A673 (cell line): ENCODE results near the gene ODR4. TPM values are rescaled to one million over a fixed set of nuclear protein-coding genes. Genes with fewer than 3 reads are reported as not detected.

Source experiments
- BruUV-seq: library from RNA; stranded (reverse); fragments of 400-500 nt; replicated peaks from 2 replicates; lab custom pipeline; 2021; lab: Mats Ljungman, UMichigan
- CTCF ChIA-PET: fragments of 300-600 bp; sonication (Branson Sonifier 250); formaldehyde crosslinking; loops from one replicate; lab custom pipeline; 2022; ENCODE audit warnings: antibody characterized with exemption; lab: Charles Lee
- POLR2A ChIA-PET: fragments of 300-600 bp; sonication (Branson Sonifier 250); formaldehyde crosslinking; loops from one replicate; lab custom pipeline; 2022; ENCODE audit warnings: antibody characterized with exemption; ENCODE audit not compliant: low non-redundant PET; lab: Charles Lee
- DNase-seq: peaks from one replicate; pipeline ENCODE4 v3.0.0-alpha.2; 2015; ENCODE audit warnings: low spot score
- H3K27ac ChIP-seq: fragments of 200-600 bp; sonication (generic); 2 replicates; pipeline ENCODE4 v1.5.1; 2016; ENCODE audit warnings: mixed run types, low read depth, mild to moderate bottlenecking, mixed read lengths, antibody characterized with exemption, low read length; ENCODE audit not compliant: poor library complexity, severe bottlenecking
- H3K27me3 ChIP-seq: fragments of 200-600 bp; sonication (generic); replicated peaks from 2 replicates; pipeline ENCODE4 v1.6.1; 2017; ENCODE audit warnings: mixed run types, low read depth, mild to moderate bottlenecking, mixed read lengths, antibody characterized with exemption, low read length; ENCODE audit not compliant: insufficient read depth, poor library complexity
- H3K36me3 ChIP-seq: fragments of 200-600 bp; sonication (generic); 2 replicates; pipeline ENCODE4 v1.6.1; 2016; ENCODE audit warnings: mixed run types, mild to moderate bottlenecking, mixed read lengths, antibody characterized with exemption, low read length; ENCODE audit not compliant: insufficient read depth, poor library complexity, severe bottlenecking
- H3K4me1 ChIP-seq: fragments of 200-600 bp; sonication (generic); 2 replicates; pipeline ENCODE4 v1.6.1; 2017; ENCODE audit warnings: mixed run types, mild to moderate bottlenecking, mixed read lengths, antibody characterized with exemption, low read length; ENCODE audit not compliant: insufficient read depth, poor library complexity, severe bottlenecking
- H3K4me3 ChIP-seq: fragments of 200-600 bp; sonication (generic); 2 replicates; pipeline ENCODE4 v1.5.1; 2016; ENCODE audit warnings: low read depth, mixed run types, mild to moderate bottlenecking, mixed read lengths, low read length; ENCODE audit not compliant: poor library complexity, severe bottlenecking
- H3K9me3 ChIP-seq: fragments of 200-600 bp; sonication (generic); 2 replicates; pipeline ENCODE4 v1.6.1; 2016; ENCODE audit warnings: mixed run types, low read depth, mild to moderate bottlenecking, mixed read lengths, antibody characterized with exemption, low read length; ENCODE audit not compliant: poor library complexity, severe bottlenecking
- CTCF ChIP-seq: fragments of 300-800, 200-600 bp; sonication (generic); conservative IDR thresholded peaks from 2 replicates; pipeline ENCODE4 v1.5.1; 2017; ENCODE audit warnings: low read depth, mild to moderate bottlenecking, antibody characterized with exemption, low read length, moderate library complexity, mixed read lengths
- EZH2 ChIP-seq: fragments of 200-600 bp; sonication (generic); IDR thresholded peaks from 2 replicates; pipeline ENCODE4 v1.6.1; 2017; ENCODE audit warnings: borderline replicate concordance, low read depth, mild to moderate bottlenecking, mixed read lengths, antibody characterized with exemption, low read length; ENCODE audit not compliant: poor library complexity, severe bottlenecking
- intact Hi-C: fragments of 100-400 bp; cut with micrococcal nuclease; formaldehyde crosslinking; loops from one replicate; pipeline ENCODE4 v1.10.0; 2022; ENCODE audit not compliant: unreplicated experiment
- total RNA-seq: library from RNA; stranded (reverse); gene quantifications from 2 replicates; pipeline ENCODE4 v1.2.3, GENCODE V29; 2021

Gene ODR4
- total RNA-seq, 1 experiment from 2014 or later = 23.1 TPM

GRCh38 chr1:186413319-186413718 is 37.7 kb downstream of the ODR4 start:
- Histone ChIP-seq H3K4me3 (no peak overlapping the region), H3K36me3 (peaks cover 10% of the 10 kb centered on the region), H3K27me3 (no peaks in the 10 kb centered on the region), H3K9me3 (no peaks in the 10 kb centered on the region), H3K4me1 (no peaks in the 10 kb centered on the region), H3K27ac (no peak overlapping the region)
- intact Hi-C loops = no loop called here
- ChIA-PET POLR2A (no interaction called here), CTCF (no interaction called here)
- DNase-seq = no peak
- TF ChIP-seq CTCF (no peak), EZH2 (no peak)
- no TSS peak for BruUV-seq

- Histone ChIP-seq H3K27ac (no peak overlapping the region), H3K4me3 (no peak overlapping the region), H3K4me1 (peaks cover 16% of the 10 kb centered on the region), H3K27me3 (no peaks in the 10 kb centered on the region), H3K9me3 (no peaks in the 10 kb centered on the region), H3K36me3 (peaks cover 11% of the 10 kb centered on the region)
- ChIA-PET CTCF (no interaction called here), POLR2A (no interaction called here)
- TF ChIP-seq CTCF (no peak), EZH2 (no peak)
- intact Hi-C loops = no loop called here
- BruUV-seq = no TSS peak
- no peak for DNase-seq
Observed at GRCh38 chr1:186418503-186418902, 42.9 kb downstream of the ODR4 start.

DNA sequence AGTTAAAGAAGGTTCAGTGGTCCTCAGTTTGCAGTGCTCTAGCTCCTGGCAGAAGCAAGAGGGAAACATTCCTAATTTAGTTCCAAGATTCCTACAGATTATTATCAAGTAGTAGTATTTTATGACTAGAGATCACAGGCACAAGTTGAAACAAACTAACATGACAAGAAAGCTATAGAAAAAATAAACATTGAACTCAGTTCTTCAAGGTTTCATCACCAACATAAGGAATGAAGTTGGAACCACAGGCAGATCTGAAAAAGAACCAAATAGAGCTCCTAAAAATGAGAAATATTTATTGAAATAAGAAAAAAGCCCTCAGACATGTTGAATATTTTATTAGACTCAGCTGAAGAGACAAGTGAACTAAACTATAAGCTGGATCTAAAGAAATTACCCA is 44.7 kb downstream of the ODR4 start:
- ChIA-PET POLR2A (no interaction called here), CTCF (interaction anchor here (0.6 kb wide), 1 partner anchor 302 kb away, joined by 3 read pairs; no protein-coding TSS in a partner anchor)
- intact Hi-C loops = no loop called here
- BruUV-seq = no TSS peak
- TF ChIP-seq CTCF (no peak), EZH2 (no peak)
- Histone ChIP-seq H3K4me3 (no peak overlapping the region), H3K27me3 (no peaks in the 10 kb centered on the region), H3K36me3 (peaks cover 11% of the 10 kb centered on the region), H3K9me3 (no peaks in the 10 kb centered on the region), H3K27ac (no peak overlapping the region), H3K4me1 (peaks cover 16% of the 10 kb centered on the region)
- no peak for DNase-seq
